Ovary (tissue), 9 donors: ENCODE results near the gene HASPIN. TPM values are rescaled to one million over a fixed set of nuclear protein-coding genes. Genes with fewer than 3 reads are reported as not detected.

Experiments
- DNase-seq, 5 donors: peaks; one replicate each; pipeline ENCODE4 v3.0.0-alpha.2; 2019 to 2020
- H3K27ac ChIP-seq, 2 donors: fragments of 200-600 bp; one replicate each; pipeline versions ENCODE4 v1.5.1 to v1.8.0; 2019 to 2022
- H3K27me3 ChIP-seq: fragments of 200-600 bp; one replicate; pipeline ENCODE4 v1.8.0; 2022
- H3K36me3 ChIP-seq: fragments of 200-600 bp; sonication (generic); one replicate; pipeline ENCODE4 v1.5.1; 2019
- H3K4me1 ChIP-seq: one replicate; pipeline ENCODE4 v1.8.1; 2013; ENCODE audit warnings: mild to moderate bottlenecking, moderate library complexity; ENCODE audit not compliant: insufficient read depth
- H3K4me3 ChIP-seq: fragments of 200-600 bp; sonication (generic); one replicate; pipeline ENCODE4 v1.5.1; 2017
- H3K9me3 ChIP-seq, 2 donors: fragments of 200-600 bp in 1 of 2; sonication (generic) in 1 of 2; one replicate each; pipeline versions ENCODE4 v1.5.1 to v1.8.1; 2013 to 2019; ENCODE audit warnings: mild to moderate bottlenecking in 1 of 2, moderate library complexity in 1 of 2
- CTCF ChIP-seq, 3 donors: fragments of 450-650 bp in 2 of 3; fragments of 200-600 bp in 1 of 3; IDR thresholded peaks; one replicate each; pipeline versions ENCODE4 v1.5.1 to v1.8.0; 2016 to 2022; ENCODE audit warnings: antibody characterized with exemption in 3 of 3, mild to moderate bottlenecking in 1 of 3
- EP300 ChIP-seq: sonication (generic); formaldehyde crosslinking; IDR thresholded peaks from one replicate; pipeline ENCODE4 v1.6.1; 2017; ENCODE audit warnings: antibody characterized with exemption
- POLR2A ChIP-seq: fragments of 450-650 bp; IDR thresholded peaks from one replicate; pipeline ENCODE4 v1.6.1; 2017; ENCODE audit warnings: antibody characterized with exemption, mild to moderate bottlenecking, moderate library complexity
- WGBS, 3 donors: extraction: QIAGEN DNeasy Blood & Tissue Kit in 1 of 3; methylation state at CpG; one replicate each; pipeline versions ENCODE4 v1.1.5 to v1.1.7; 2013 to 2017; 5-methylcytosine and 5-hydroxymethylcytosine counted together
- intact Hi-C, 4 donors: fragments of 100-400 bp; cut with DNase I; formaldehyde crosslinking; loops; one replicate each; pipeline versions ENCODE4 v1.11.0 to v1.15.1; 2022 to 2023
- polyA plus RNA-seq, 2 donors: library from polyadenylated mRNA; stranded (reverse); fragments of 200-250 nt in 1 of 2; fragments of 350-450 nt in 1 of 2; fragmentation: Illumina TruSeq in 1 of 2; extraction: RNeasy Lipid Tissue Mini Kit (QIAGEN cat#74804) in 1 of 2; gene quantifications; one replicate each; pipeline ENCODE4 v1.2.3, GENCODE V29; 2013 to 2014
- total RNA-seq, 7 donors: library from RNA; depleted of rRNA in 2 of 7; stranded (reverse); fragments of >200 nt in 2 of 7; fragmentation: NEBNext Ultra II Directional in 3 of 7; extraction: Animal tissue kit (Norgen Biotek cat#: 25700) in 3 of 7; gene quantifications; one replicate each; pipeline versions ENCODE4 v1.1.0 to v1.2.4, GENCODE V29; 2016 to 2023
- donor health status: DM: no; HTN: no; CAD: no; lungs with moderate emphysema.
- donor health status: DM: no; HTN: no; CAD: no.
- donor health status: Bipolar disorder and iron deficiency.
- donor health status: DM: yes; HTN: yes; CAD: no.
- donor health status: DM: no; HTN: no; CAD: no.
- donor health status: DM: yes; HTN: yes; CAD: no.

HASPIN gene
- total and polyA plus RNA-seq, 9 donors: 0.10 to 0.92 (median 0.25) TPM; not detected in 1

GRCh38 chr17:3755335-3756030, 31.8 kb downstream of the HASPIN start:
- Histone ChIP-seq H3K27ac (no peak overlapping the region), H3K27me3 (no peaks in the 10 kb centered on the region), H3K9me3 (no peaks in the 10 kb centered on the region), H3K4me3 (no peak overlapping the region), H3K4me1 (no peaks in the 10 kb centered on the region), H3K36me3 (no peaks in the 10 kb centered on the region)
- 59 to 69% (median 66%) methylated on average over 17 to 20 of the region's 20 CpGs for WGBS, 3 donors
- no peak for DNase-seq
- TF ChIP-seq POLR2A (no peak), EP300 (no peak), CTCF (IDR thresholded peaks at IDR 0.05) (no peak)
- intact Hi-C loops: no loop called here

- intact Hi-C loops: no loop called here
- no peak for DNase-seq
- H3K4me3 ChIP-seq: no peak overlapping the region
- no peaks in the 10 kb centered on the region for H3K4me1 ChIP-seq
- TF ChIP-seq CTCF (IDR thresholded peaks at IDR 0.05) (no peak), POLR2A (no peak), EP300 (no peak)
- H3K36me3 ChIP-seq: no peaks in the 10 kb centered on the region
- WGBS, 3 donors: 80 to 83% (median 81%) methylated on average over 6 of the region's 6 CpGs
- no peak overlapping the region for H3K27ac ChIP-seq
- no peaks in the 10 kb centered on the region for H3K27me3 ChIP-seq
- no peaks in the 10 kb centered on the region for H3K9me3 ChIP-seq
These were observed 36.0 kb downstream of the HASPIN start for GRCh38 chr17:3759597-3760216.

DNA sequence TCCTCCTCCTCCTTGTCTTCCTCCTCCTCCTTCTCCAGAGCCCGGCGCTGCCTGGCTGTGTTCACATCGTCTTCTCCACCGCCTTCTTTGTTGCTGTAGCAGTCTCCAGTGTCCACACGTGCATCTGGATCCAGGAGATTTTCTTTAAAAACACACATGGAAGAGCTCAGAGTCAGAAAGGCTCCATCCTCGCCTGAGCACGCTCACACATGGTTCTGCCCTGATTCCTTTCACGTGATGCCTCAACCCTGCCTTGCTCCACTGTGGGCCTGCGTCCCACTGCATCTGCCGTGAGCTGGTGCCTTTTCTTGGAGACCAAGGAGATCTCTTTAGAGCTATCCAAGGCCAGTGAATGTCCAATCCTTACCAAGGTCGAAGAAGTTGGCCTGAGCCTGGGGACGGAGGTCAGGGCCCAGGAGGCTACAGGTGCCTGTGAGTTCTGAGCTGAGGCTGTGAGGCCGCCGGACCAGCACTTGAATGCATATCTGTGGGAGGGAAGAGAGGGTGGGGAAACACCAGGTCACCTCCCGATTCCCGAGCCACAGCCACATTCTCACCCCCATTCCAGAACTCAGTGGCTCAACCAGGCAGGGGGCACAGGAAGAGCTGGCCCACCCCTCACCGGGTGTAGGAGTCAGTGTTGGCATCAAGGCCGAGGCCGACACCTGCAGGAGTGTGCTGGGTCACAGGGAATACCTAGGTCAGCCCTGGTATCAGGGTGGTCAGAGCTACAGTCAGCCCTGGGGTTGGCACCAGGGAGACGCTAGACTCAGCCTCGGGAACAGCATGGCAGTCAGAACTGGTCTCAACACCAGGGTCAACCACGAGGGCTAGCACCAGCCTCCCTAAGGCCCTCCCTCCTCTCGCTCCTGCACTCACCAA, 37.6 kb downstream of the HASPIN start:
- H3K27me3 ChIP-seq: no peaks in the 10 kb centered on the region
- intact Hi-C loops: no loop called here
- no peak for DNase-seq
- no peak for TF ChIP-seq POLR2A
- TF ChIP-seq EP300: no peak
- no peak for TF ChIP-seq CTCF (IDR thresholded peaks at IDR 0.05)
- 80 to 84% (median 84%) methylated on average over 23 of the region's 23 CpGs for WGBS, 3 donors
- H3K9me3 ChIP-seq: no peaks in the 10 kb centered on the region
- H3K4me3 ChIP-seq: no peak overlapping the region
- H3K36me3 ChIP-seq: no peaks in the 10 kb centered on the region
- H3K4me1 ChIP-seq: no peaks in the 10 kb centered on the region
- H3K27ac ChIP-seq: no peak overlapping the region

GRCh38 chr17:3761918-3762380, 38.2 kb downstream of the HASPIN start:
- no peaks in the 10 kb centered on the region for H3K4me1 ChIP-seq
- intact Hi-C loops: no loop called here
- no peak overlapping the region for H3K4me3 ChIP-seq
- no peaks in the 10 kb centered on the region for H3K36me3 ChIP-seq
- no peaks in the 10 kb centered on the region for H3K9me3 ChIP-seq
- no peaks in the 10 kb centered on the region for H3K27me3 ChIP-seq
- no peak for TF ChIP-seq EP300
- TF ChIP-seq POLR2A: no peak
- TF ChIP-seq CTCF (IDR thresholded peaks at IDR 0.05): no peak
- WGBS, 3 donors: 76 to 86% (median 77%) methylated on average over 15 to 16 of the region's 16 CpGs
- no peak overlapping the region for H3K27ac ChIP-seq
- no peak for DNase-seq
